ENCODE data around the gene CAMK1D.

The CAMK1D gene

GRCh38 chr10:12874501-12874900 is 525.2 kb downstream of the CAMK1D start:
- H3K27ac ChIP-seq: peak overlapping the region in 1 of 2 donors; percentile 56
- H3K4me1 ChIP-seq: peaks cover 0 to 33% (median 19%) of the 10 kb centered on the region in 4 donors
- H3K4me3 ChIP-seq: no peak overlapping the region
- H3K27me3 ChIP-seq: no peaks in the 10 kb centered on the region
- no peak for DNase-seq
- H3K9me3 ChIP-seq: no peaks in the 10 kb centered on the region
- TF ChIP-seq, protein P1, sequence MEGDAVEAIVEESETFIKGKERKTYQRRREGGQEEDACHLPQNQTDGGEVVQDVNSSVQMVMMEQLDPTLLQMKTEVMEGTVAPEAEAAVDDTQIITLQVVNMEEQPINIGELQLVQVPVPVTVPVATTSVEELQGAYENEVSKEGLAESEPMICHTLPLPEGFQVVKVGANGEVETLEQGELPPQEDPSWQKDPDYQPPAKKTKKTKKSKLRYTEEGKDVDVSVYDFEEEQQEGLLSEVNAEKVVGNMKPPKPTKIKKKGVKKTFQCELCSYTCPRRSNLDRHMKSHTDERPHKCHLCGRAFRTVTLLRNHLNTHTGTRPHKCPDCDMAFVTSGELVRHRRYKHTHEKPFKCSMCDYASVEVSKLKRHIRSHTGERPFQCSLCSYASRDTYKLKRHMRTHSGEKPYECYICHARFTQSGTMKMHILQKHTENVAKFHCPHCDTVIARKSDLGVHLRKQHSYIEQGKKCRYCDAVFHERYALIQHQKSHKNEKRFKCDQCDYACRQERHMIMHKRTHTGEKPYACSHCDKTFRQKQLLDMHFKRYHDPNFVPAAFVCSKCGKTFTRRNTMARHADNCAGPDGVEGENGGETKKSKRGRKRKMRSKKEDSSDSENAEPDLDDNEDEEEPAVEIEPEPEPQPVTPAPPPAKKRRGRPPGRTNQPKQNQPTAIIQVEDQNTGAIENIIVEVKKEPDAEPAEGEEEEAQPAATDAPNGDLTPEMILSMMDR (IDR thresholded peaks at IDR 0.05): no peak
- H3K36me3 ChIP-seq: no peaks in the 10 kb centered on the region
- intact Hi-C loops (cut with DNase I; ENCODE audit: low total_unique reads): no loop called here

GRCh38 chr10:12875100-12875499 is 525.8 kb downstream of the CAMK1D start:
- intact Hi-C loops (cut with DNase I; ENCODE audit: low total_unique reads): no loop called here
- Histone ChIP-seq H3K4me1 (peaks cover 0 to 33% (median 19%) of the 10 kb centered on the region in 4 donors), H3K9me3 (no peaks in the 10 kb centered on the region), H3K36me3 (no peaks in the 10 kb centered on the region), H3K27ac (peak overlapping the region; percentile 38 to 56), H3K27me3 (no peaks in the 10 kb centered on the region), H3K4me3 (no peak overlapping the region)
- peak; percentile 69 to 79 for DNase-seq
- TF ChIP-seq, protein P1 (IDR thresholded peaks at IDR 0.05): no peak

DNA sequence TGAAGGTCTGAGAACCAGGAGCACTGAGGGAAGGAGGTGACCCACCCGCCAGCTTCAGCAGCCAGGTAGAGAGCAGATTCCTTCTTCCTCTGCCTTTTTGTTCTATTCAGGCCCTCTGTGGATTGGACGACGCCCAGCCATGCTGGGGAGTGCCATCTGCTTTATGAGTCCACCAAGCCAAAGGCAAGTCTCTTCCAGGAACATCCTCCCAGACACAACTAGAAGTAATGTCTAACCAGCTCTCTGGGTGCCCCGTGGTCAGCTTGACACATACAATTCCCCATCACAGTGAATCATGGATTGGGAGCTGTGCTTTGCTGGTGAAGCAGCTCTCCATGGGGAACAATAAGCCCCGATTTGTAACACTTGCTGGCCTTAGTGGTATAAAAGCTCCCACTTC is 526.9 kb downstream of the CAMK1D start:
- Histone ChIP-seq H3K4me1 (peaks cover 0 to 33% (median 19%) of the 10 kb centered on the region in 4 donors), H3K4me3 (no peak overlapping the region), H3K27me3 (no peaks in the 10 kb centered on the region), H3K36me3 (no peaks in the 10 kb centered on the region), H3K27ac (peak overlapping the region; percentile 25 to 56), H3K9me3 (no peaks in the 10 kb centered on the region)
- TF ChIP-seq, protein P1 (IDR thresholded peaks at IDR 0.05): no peak
- intact Hi-C loops (cut with DNase I; ENCODE audit: low total_unique reads): no loop called here
- no peak for DNase-seq

DNA sequence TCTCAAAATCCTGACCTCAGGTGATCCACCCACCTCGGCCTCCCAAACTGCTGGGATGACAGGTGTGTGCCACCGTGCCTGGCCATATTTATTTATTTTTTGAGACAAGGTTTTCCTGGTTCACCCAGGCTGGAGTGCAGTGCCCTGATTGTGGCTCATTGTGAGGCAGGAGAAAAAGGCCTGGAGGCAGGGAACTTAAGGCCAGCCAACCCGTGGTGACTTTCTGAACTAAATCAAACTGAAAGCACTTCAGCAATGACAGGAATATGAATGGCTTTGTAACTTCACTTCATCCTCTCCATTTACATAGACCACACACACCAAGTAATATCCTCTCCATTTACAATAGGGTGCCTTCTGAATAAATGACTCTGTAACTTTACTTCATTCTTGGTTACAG is 527.8 kb downstream of the CAMK1D start:
- TF ChIP-seq, protein P1 (IDR thresholded peaks at IDR 0.05): no peak

DNA sequence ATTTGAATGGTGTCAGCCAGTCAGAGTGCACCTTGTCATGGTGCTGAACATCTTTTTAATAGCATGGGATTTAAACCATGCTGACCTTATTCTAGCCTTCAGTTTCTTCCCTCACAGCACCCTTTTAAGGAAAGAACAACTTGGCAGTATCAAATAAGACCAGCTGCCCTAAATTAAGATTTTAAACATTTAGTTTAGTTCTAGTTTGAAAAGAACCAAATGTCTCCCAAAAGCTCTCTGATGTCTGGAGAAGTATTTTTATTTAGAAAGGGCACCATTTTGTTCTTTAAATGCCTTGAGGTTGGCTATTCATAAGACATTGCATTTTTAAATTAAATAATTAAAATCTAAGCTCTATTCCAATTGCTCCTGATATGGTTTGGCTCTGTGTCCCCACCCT is 531.1 kb downstream of the CAMK1D start:
- H3K9me3 ChIP-seq: no peaks in the 10 kb centered on the region
- H3K27me3 ChIP-seq: no peaks in the 10 kb centered on the region
- peaks cover 0 to 18% (median 9%) of the 10 kb centered on the region in 4 donors for H3K4me1 ChIP-seq
- no peak overlapping the region for H3K4me3 ChIP-seq
- no peak overlapping the region for H3K27ac ChIP-seq
- no peaks in the 10 kb centered on the region for H3K36me3 ChIP-seq
- DNase-seq: no peak
- intact Hi-C loops (cut with DNase I; ENCODE audit: low total_unique reads): no loop called here
- TF ChIP-seq, protein P1 (IDR thresholded peaks at IDR 0.05): no peak

More for the DNA sequence above, 527.8 kb downstream of the CAMK1D start:
- intact Hi-C loops (cut with DNase I; ENCODE audit: low total_unique reads): no loop called here
- Histone ChIP-seq H3K36me3 (no peaks in the 10 kb centered on the region), H3K4me1 (peaks cover 0 to 33% (median 19%) of the 10 kb centered on the region in 4 donors), H3K27ac (no peak overlapping the region), H3K9me3 (no peaks in the 10 kb centered on the region), H3K27me3 (no peaks in the 10 kb centered on the region), H3K4me3 (no peak overlapping the region)
- DNase-seq: no peak

DNA sequence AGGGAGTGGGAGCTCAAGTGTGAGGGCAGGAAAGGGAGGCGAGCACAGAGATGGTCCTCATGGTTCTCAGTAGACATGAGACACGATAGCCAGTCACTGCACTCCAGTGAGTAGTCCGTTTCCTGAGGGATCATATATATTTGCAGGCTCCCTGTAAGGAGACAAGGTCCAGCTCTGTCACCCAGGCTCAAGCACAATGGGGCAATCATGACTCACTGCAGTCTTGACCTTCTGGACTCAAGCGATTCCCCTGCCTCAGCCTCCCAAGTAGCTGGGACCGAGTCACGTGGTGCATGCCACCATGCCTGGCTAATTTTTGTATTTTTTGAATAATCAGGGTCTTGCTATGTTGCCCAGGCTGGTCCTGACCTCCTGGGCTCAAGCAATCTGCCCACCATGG is 535.5 kb downstream of the CAMK1D start:
- H3K9me3 ChIP-seq: no peaks in the 10 kb centered on the region
- H3K4me1 ChIP-seq: peaks cover 0 to 41% (median 27%) of the 10 kb centered on the region in 4 donors
- intact Hi-C loops (cut with DNase I; ENCODE audit: low total_unique reads): no loop called here
- TF ChIP-seq, protein P1 (IDR thresholded peaks at IDR 0.05): no peak
- H3K27me3 ChIP-seq: no peaks in the 10 kb centered on the region
- DNase-seq: no peak
- H3K27ac ChIP-seq: no peak overlapping the region
- no peak overlapping the region for H3K4me3 ChIP-seq
- H3K36me3 ChIP-seq: no peaks in the 10 kb centered on the region
